DMS79 (cell line): Measurements from ENCODE around the gene BPI.
"Not testable (repeated sequence)": the region's sequence is repeated elsewhere in the genome, so short reads cannot be mapped to it uniquely, and the experiment has no call there.

Experiments used
- DNase-seq: peaks from one replicate; lab custom pipeline; 2025; lab: John Stamatoyannopoulos, UW

BPI gene

GRCh38 chr20:38278131-38278530 is 25.8 kb upstream of the BPI start:
- DNase-seq = no peak

DNA sequence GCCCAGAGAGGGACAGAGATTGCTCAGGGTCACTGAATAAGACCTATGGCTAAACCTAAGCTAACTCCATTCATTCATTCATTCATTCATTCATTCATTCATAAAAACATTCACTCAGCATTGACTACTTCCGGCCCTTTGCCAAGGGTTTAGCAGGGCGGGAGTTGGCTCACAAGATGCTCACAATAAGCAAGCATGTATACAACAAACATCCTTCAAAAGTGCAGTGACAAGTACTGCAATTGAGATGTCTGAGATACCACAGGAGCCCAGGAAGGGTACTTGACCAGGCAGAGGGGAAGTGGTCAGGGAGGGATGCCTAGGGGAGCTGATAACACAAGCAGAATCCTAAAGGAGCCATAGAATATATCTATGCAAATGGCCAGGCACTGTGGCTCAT is 25.2 kb upstream of the BPI start:
- DNase-seq = no peak

- not testable (repeated sequence) for DNase-seq
These were observed 22.6 kb upstream of the BPI start for GRCh38 chr20:38281176-38281915.

DNA sequence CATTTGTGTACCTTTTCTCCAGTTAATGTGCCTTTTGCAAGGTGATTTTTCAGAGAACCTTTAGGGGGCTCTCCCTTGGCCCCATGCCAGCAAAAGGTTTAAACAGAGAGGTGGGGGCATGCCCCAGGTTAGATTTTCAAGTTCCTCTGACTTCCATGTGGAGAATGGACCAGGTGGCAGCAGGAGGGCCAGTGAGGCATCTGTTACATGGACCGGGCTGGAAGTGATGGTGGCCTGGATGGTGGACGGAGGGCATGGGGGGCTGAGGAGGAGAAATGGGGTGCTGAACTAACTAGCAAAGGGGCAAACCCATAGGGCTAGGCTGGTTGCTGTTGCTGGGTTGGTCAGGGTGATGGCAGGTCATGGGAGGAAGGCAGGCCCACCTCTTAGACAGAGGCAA is 20.7 kb upstream of the BPI start:
- DNase-seq = no peak

- DNase-seq = not testable (repeated sequence)
These were observed 19.8 kb upstream of the BPI start for GRCh38 chr20:38284066-38284650.

- no peak for DNase-seq
These were observed 19.0 kb upstream of the BPI start for GRCh38 chr20:38284893-38285444.

DNA sequence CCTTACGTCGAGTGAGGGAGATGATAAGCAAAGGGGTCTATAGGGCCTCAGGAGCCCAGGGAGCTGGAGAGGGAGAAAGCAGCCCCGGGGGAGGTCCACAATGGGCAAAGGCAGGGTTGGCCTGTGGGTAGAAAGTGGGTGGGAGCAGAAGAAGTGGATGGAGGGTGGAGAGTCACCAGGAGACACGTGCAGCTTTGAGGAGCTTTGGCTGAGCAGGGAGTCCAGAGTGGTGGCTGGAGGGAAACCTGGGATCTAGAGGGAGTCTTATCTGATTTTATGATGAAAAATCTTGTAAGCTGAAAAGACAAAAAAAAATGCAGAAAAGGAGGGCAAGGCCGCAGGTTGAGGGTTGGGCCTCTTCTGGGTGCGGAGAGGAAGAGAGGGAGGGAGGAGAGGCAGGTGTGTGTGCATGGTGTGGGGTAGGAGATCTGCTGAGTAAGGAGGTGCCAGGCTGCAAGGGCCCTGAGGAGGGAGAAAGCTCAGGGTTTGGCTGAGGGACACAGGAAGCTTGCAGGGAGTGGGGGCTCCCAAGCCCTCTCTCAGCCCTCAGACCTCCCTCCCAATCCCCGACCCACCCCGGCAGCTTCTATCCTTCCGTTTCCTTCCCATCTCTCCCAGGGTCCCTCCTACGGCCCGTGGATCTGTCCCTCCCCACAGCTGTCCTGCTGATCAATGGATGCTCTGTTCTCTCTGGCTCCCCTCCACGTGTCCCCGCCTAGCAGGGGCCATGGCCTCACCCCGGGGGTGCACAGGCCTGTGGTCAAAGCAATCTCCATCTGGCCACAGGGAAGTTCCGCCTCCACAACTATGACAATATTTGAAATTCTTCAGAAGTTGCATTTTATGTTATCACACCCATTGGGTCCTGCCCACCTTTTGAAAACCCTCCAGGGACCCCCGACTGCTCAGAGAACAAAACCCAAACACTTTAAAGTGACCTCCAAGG is 17.1 kb upstream of the BPI start:
- DNase-seq = no peak

- no peak for DNase-seq
These were observed 12.8 kb upstream of the BPI start for GRCh38 chr20:38290829-38291814.

- DNase-seq = no peak
These were observed 12.0 kb upstream of the BPI start for GRCh38 chr20:38291966-38292365.

GRCh38 chr20:38293491-38294065 is 10.4 kb upstream of the BPI start:
- no peak for DNase-seq

- no peak for DNase-seq
These were observed 9.8 kb upstream of the BPI start for GRCh38 chr20:38294076-38294591.

DNA sequence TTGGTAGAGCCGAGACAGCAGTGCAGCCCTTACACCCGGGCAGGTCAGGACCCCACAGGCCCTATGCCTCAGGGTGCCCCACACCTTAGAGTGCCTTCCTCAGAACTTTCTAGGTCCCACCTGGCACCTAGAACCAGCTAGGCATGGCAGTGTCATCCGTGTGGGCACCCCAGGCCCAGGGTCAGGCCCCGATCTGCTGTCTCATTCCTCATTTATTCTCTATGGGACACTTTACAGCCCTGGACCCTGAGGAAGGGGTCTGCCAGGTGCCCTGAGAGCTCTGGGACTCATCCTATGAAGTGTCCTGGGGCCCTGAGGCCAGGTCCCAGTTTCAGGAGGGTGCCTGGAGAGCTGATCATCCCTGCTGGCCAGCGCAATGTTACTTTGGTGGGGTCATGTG is 8.1 kb upstream of the BPI start:
- no peak for DNase-seq

DNA sequence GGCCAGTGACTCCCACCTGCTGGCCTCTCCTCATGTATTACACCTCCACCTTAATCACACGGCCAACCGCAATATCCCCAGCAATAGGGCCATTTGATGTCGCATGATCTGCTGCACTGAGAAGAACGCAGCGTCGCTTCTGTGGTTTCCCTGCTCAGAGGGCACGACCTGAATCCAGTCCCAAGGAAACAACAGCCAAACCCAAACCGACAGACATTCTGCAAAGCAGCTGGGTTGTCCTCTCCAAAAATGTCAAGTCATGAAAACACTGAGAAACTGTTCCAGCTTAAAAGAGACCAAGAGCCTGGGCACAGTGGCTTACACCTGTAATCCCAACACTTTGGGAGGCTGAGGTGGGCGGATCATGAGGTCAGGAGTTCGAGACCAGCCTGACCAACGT is 7.5 kb upstream of the BPI start:
- no peak for DNase-seq

DNA sequence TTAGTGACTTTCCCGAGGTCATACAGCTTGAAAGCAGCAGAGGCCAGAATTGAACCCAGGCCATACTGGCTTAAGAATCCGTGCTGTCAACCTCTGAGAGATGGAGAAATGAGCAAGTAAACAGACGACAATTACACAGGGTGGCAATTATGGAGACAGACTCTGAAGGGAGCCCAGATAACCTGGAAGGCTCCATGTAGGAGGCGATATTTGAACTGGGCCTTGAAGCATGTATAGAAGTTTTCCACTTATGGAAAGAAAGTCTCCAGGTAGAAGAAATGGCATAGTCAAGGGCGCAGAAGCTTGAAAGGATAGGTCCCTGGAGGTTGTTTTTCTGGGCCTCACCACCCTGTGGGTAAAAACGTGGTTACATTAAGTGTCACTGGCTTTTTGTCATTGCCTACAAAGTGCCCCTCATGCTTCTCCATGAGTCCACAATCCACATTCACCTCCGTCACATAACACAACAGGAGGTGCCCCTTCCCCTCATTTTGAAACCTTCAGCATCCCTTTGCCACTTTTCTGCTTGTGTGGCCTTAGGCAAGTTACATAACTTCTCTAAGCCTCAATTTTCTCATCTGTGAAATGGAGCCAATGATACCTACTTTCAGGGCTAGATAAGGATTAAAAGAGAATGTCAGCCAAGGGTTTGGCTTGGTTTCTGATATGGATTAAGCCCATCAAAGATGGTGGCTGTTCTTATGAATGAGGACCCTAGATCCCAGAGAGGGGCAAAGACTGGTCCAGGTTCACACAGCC is 5.9 kb upstream of the BPI start:
- DNase-seq = no peak

GRCh38 chr20:38298768-38299288 is 5.1 kb upstream of the BPI start:
- DNase-seq = no peak

- DNase-seq = no peak
These were observed 4.0 kb upstream of the BPI start for GRCh38 chr20:38299963-38300362.

DNA sequence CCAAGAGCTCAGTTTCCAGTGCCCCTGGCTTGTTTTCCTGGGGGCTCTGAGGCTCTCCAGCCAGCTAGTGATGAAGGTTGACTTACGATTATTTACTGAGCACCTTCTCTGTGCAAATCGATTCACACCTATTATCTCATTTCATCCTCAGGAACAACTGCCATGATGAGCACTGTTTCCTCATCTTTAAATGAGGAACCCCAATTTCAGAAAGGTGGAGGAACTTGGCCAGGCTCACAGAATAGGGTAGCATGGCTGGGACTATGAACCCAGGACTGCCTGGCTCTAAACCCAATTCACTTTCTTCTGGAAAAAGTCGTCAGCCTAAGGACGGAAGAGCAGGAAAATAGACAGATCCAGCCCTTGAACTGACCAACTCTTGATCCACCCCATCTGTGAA is 3.5 kb upstream of the BPI start:
- no peak for DNase-seq

DNA sequence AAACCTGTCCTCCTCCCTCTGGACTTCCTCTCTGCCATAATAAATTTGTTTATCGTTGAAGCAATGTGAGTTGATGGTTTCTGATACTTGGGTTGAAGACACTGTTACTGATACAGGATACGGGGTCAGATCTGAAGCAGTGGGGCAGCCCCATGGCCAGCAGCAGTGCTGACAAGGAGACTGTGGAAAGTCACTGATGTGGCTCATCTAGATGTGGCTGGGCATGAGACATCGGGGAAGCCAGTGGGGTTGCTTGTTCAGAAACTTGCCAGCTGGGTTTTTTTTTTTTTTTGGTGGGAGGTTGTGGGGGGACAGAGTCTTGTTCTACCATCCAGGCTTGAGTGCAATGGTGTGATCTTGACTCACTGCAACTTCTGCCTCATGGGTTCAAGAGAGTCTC is 2.6 kb upstream of the BPI start:
- no peak for DNase-seq

DNA sequence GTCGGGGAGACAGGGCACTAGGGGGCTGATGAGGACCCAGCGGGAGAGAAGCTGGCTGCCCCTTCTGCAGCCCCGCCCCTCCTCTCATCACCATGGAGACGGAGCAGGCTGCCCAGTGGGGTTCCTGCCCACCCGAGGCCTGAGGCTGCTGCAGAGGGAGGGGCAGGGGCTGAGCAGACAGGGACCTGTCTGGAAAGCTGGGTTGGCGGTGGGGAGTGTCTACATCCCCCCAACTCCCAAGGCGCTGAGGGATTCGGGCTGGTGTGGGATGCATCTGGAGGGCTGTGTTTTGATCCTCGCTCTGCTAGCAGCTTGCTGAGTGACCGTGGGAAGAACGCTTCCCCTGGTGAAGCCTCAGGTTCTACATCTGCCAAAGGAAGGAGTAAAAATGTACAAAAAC is 1.2 kb upstream of the BPI start:
- DNase-seq = no peak
